DOHH2 (cell line): Measurements from ENCODE around the gene CLDN11.

Experiments
- H3F3A ChIP-seq: fragments of 200-600 bp; sonication (generic), shearing (Covaris generic); 2 replicates; pipeline ENCODE4 v1.6.0; 2016; ENCODE audit warnings: antibody characterized with exemption, mild to moderate bottlenecking; ENCODE audit not compliant: control insufficient read depth, insufficient read depth
- H3K27ac ChIP-seq: fragments of 200-600 bp; sonication (generic); 2 replicates; pipeline ENCODE4 v1.5.1; 2014; ENCODE audit warnings: low read depth, mild to moderate bottlenecking, low read length, moderate library complexity
- H3K27me3 ChIP-seq: fragments of 200-600 bp; sonication (generic); 2 replicates; pipeline ENCODE4 v1.6.1; 2014; ENCODE audit warnings: mild to moderate bottlenecking, low read length, mixed read lengths; ENCODE audit not compliant: control insufficient read depth
- H3K36me3 ChIP-seq: fragments of 200-600 bp; sonication (generic); 2 replicates; pipeline ENCODE4 v1.6.1; 2014; ENCODE audit warnings: mild to moderate bottlenecking, low read length, moderate library complexity, mixed read lengths; ENCODE audit not compliant: control insufficient read depth
- H3K4me1 ChIP-seq: fragments of 200-600 bp; sonication (generic); 2 replicates; pipeline ENCODE4 v1.6.1; 2014; ENCODE audit warnings: mild to moderate bottlenecking, low read length, mixed read lengths; ENCODE audit not compliant: control insufficient read depth
- H3K4me2 ChIP-seq: fragments of 200-600 bp; sonication (generic); 2 replicates; pipeline ENCODE4 v1.6.0; 2014; ENCODE audit warnings: mild to moderate bottlenecking, low read length, moderate library complexity
- H3K4me3 ChIP-seq: fragments of 200-600 bp; sonication (generic); 2 replicates; pipeline ENCODE4 v1.5.1; 2014; ENCODE audit warnings: mild to moderate bottlenecking, low read length, mixed read lengths
- H3K79me2 ChIP-seq: fragments of 200-600 bp; sonication (generic); 2 replicates; pipeline ENCODE4 v1.6.1; 2014; ENCODE audit warnings: mild to moderate bottlenecking, low read length, mixed read lengths; ENCODE audit not compliant: control insufficient read depth
- H3K9me2 ChIP-seq: fragments of 200-600 bp; sonication (generic); replicated peaks from 2 replicates; pipeline ENCODE4 v1.6.1; 2014; ENCODE audit warnings: mild to moderate bottlenecking, low read length, mixed read lengths; ENCODE audit not compliant: control insufficient read depth
- H3K9me3 ChIP-seq: fragments of 200-600 bp; sonication (generic); 2 replicates; pipeline ENCODE4 v1.6.1; 2014; ENCODE audit warnings: antibody characterized with exemption, low read length, mixed read lengths; ENCODE audit not compliant: control insufficient read depth, insufficient read depth
- H4K20me1 ChIP-seq: fragments of 200-600 bp; sonication (generic); 2 replicates; pipeline ENCODE4 v1.6.0; 2014; ENCODE audit warnings: low read depth, mild to moderate bottlenecking, antibody characterized with exemption, low read length, moderate library complexity; ENCODE audit not compliant: control insufficient read depth, insufficient read depth
- CTCF ChIP-seq: fragments of 200-600 bp; sonication (generic); IDR thresholded peaks from one replicate; pipeline ENCODE4 v1.5.1; 2014; ENCODE audit warnings: antibody characterized with exemption, mild to moderate bottlenecking, low read depth, low read length; ENCODE audit not compliant: poor library complexity, severe bottlenecking
- EZH2phosphoT487 ChIP-seq: fragments of 200-600 bp; sonication (generic); IDR thresholded peaks from 2 replicates; pipeline ENCODE4 v1.6.1; 2017; ENCODE audit warnings: borderline replicate concordance, mild to moderate bottlenecking, antibody characterized with exemption, low read length, moderate library complexity, mixed read lengths

CLDN11 gene

GRCh38 chr3:170429050-170429449 lies 10.4 kb downstream of the CLDN11 start:
- Histone ChIP-seq H3K36me3 (no peaks in the 10 kb centered on the region), H3K4me1 (no peaks in the 10 kb centered on the region), H3K27ac (no peak overlapping the region), H3K9me3 (no peaks in the 10 kb centered on the region), H3K27me3 (peaks cover 4% of the 10 kb centered on the region; the same call in 1 of the 2 replicates), H3K4me3 (no peak overlapping the region), H3K79me2 (no peaks in the 10 kb centered on the region), H3F3A (no peaks in the 10 kb centered on the region), H3K4me2 (no peak overlapping the region), H4K20me1 (no peaks in the 10 kb centered on the region), H3K9me2 (no peaks in the 10 kb centered on the region)
- TF ChIP-seq EZH2phosphoT487 (no peak), CTCF (no peak)

- no peaks in the 10 kb centered on the region for H3F3A ChIP-seq
- peaks cover 4% of the 10 kb centered on the region; the same call in 1 of the 2 replicates for H3K27me3 ChIP-seq
- no peak overlapping the region for H3K4me2 ChIP-seq
- H3K79me2 ChIP-seq = no peaks in the 10 kb centered on the region
- no peak overlapping the region for H3K27ac ChIP-seq
- H3K4me1 ChIP-seq = no peaks in the 10 kb centered on the region
- no peak overlapping the region for H3K4me3 ChIP-seq
- H3K9me2 ChIP-seq = no peaks in the 10 kb centered on the region
- H4K20me1 ChIP-seq = no peaks in the 10 kb centered on the region
- no peaks in the 10 kb centered on the region for H3K9me3 ChIP-seq
- no peaks in the 10 kb centered on the region for H3K36me3 ChIP-seq
- TF ChIP-seq CTCF (no peak), EZH2phosphoT487 (no peak)
Observed at GRCh38 chr3:170431054-170431453, 12.4 kb downstream of the CLDN11 start.

- H3K4me3 ChIP-seq = no peak overlapping the region
- no peak overlapping the region for H3K27ac ChIP-seq
- no peak overlapping the region for H3K4me2 ChIP-seq
- no peaks in the 10 kb centered on the region for H3F3A ChIP-seq
- no peaks in the 10 kb centered on the region for H3K4me1 ChIP-seq
- no peaks in the 10 kb centered on the region for H3K36me3 ChIP-seq
- no peaks in the 10 kb centered on the region for H4K20me1 ChIP-seq
- no peaks in the 10 kb centered on the region for H3K79me2 ChIP-seq
- no peaks in the 10 kb centered on the region for H3K9me2 ChIP-seq
- peaks cover 4% of the 10 kb centered on the region; the same call in 1 of the 2 replicates for H3K27me3 ChIP-seq
- TF ChIP-seq CTCF = no peak
- no peak for TF ChIP-seq EZH2phosphoT487
- H3K9me3 ChIP-seq = no peaks in the 10 kb centered on the region
Observed at GRCh38 chr3:170432416-170432815, 13.7 kb downstream of the CLDN11 start.

- H4K20me1 ChIP-seq = no peaks in the 10 kb centered on the region
Observed at GRCh38 chr3:170436697-170437096, 18.0 kb downstream of the CLDN11 start.

More at GRCh38 chr3:170436697-170437096, 18.0 kb downstream of the CLDN11 start:
- Histone ChIP-seq H3K4me1 (no peaks in the 10 kb centered on the region), H3K9me2 (no peaks in the 10 kb centered on the region), H3K4me2 (no peak overlapping the region), H3K27me3 (peaks cover 11% of the 10 kb centered on the region; the same call in 1 of the 2 replicates), H3K9me3 (no peaks in the 10 kb centered on the region), H3F3A (no peaks in the 10 kb centered on the region), H3K4me3 (no peak overlapping the region), H3K27ac (no peak overlapping the region), H3K79me2 (no peaks in the 10 kb centered on the region), H3K36me3 (no peaks in the 10 kb centered on the region)
- TF ChIP-seq CTCF (no peak), EZH2phosphoT487 (no peak)
